ENCODE measurements around the gene PRXL2A.
A peak's percentile ranks its signal among the peaks of the same experiment; 100 is the strongest.

PRXL2A gene

GRCh38 chr10:80397014-80397413 lies 11.3 kb upstream of the PRXL2A start:
- H3K9me3 Mint-ChIP-seq, result no peaks in the 10 kb centered on the region
- H3K27ac Mint-ChIP-seq (ENCODE audit: low read depth), result no peak overlapping the region
- H3K27me3 Mint-ChIP-seq, result peaks cover 17% of the 10 kb centered on the region
- no peaks in the 10 kb centered on the region for H3K4me1 Mint-ChIP-seq
- H3K36me3 Mint-ChIP-seq (ENCODE audit: insufficient read depth), result no peaks in the 10 kb centered on the region
- DNase-seq (ENCODE audit: low spot score in 2 of 2) (no peak), ATAC-seq (replicated peaks; ENCODE audit: extremely low read depth, poor library complexity, severe bottlenecking) (no peak)
- H3K4me3 Mint-ChIP-seq, result no peak overlapping the region

DNA sequence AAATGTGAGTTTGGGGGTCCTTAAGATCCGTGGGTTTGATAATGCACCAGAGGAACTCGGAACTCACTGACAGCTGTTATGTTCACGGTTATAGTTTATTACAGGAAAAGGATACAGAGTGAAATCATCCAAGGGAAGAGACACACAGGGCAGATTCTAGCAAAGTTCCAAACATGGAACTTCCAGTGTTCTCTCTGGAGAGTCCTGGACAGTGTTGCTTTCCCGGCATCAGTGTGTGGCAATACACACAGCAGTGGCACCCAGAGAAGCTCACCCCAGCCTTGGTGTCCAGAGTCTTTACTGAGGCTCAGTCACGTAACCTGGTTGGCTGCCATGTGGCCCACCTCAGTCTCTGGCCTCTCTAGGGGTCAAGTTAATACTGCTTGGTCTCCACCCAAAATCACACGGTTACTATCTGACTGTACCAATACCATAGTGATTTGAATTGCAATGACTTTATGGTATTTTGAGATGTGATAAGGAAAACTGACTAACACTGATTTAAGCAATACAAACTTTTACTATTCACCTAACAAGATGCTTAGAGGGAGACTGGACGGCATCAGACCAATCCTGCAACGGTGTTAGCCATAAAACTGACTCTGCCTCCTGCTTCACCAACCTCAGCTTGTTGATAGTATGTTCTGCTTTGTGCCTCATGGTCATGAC lies 8.1 kb upstream of the PRXL2A start:
- no peaks in the 10 kb centered on the region for H3K36me3 Mint-ChIP-seq (ENCODE audit: insufficient read depth)
- no peaks in the 10 kb centered on the region for H3K4me1 Mint-ChIP-seq

DNA sequence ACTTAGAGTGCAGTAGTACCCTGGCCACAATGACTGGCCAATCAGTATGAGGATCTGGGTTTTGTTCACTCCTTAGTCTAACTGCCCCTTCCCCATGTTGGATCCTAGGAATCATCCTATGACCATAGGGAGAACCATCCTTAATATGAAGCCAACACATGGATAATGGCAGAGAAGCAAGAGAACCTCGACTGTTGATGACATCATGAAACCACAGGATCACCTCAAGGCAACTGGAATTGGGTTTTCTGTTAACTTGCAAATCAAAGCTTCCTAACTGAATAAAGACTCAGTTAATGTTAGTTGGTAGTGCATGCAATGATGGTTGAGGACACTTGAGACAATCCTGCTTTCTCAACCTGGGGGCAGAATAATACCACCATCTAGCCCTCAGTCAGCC lies 3.3 kb upstream of the PRXL2A start:
- DNase-seq (ENCODE audit: low spot score in 2 of 2) (no peak), ATAC-seq (replicated peaks; ENCODE audit: extremely low read depth, poor library complexity, severe bottlenecking) (no peak)
- Mint-ChIP-seq H3K27me3 (peaks cover 8% of the 10 kb centered on the region), H3K9me3 (no peaks in the 10 kb centered on the region), H3K4me3 (no peak overlapping the region), H3K4me1 (peaks cover 9% of the 10 kb centered on the region), H3K36me3 (ENCODE audit: insufficient read depth) (no peaks in the 10 kb centered on the region), H3K27ac (ENCODE audit: low read depth) (no peak overlapping the region)

More for the DNA sequence above, 8.1 kb upstream of the PRXL2A start:
- Mint-ChIP-seq H3K9me3 (no peaks in the 10 kb centered on the region), H3K27ac (ENCODE audit: low read depth) (no peak overlapping the region), H3K4me3 (no peak overlapping the region), H3K27me3 (peaks cover 7% of the 10 kb centered on the region)
- no peak for DNase-seq (ENCODE audit: low spot score in 2 of 2)
- no peak for ATAC-seq (replicated peaks; ENCODE audit: extremely low read depth, poor library complexity, severe bottlenecking)

GRCh38 chr10:80405626-80406025 lies 2.7 kb upstream of the PRXL2A start:
- Mint-ChIP-seq H3K27me3 (peaks cover 8% of the 10 kb centered on the region), H3K4me3 (no peak overlapping the region), H3K9me3 (no peaks in the 10 kb centered on the region), H3K4me1 (peaks cover 9% of the 10 kb centered on the region), H3K27ac (ENCODE audit: low read depth) (no peak overlapping the region), H3K36me3 (ENCODE audit: insufficient read depth) (no peaks in the 10 kb centered on the region)
- ATAC-seq (replicated peaks; ENCODE audit: extremely low read depth, poor library complexity, severe bottlenecking) (no peak), DNase-seq (ENCODE audit: low spot score in 2 of 2) (no peak)

DNA sequence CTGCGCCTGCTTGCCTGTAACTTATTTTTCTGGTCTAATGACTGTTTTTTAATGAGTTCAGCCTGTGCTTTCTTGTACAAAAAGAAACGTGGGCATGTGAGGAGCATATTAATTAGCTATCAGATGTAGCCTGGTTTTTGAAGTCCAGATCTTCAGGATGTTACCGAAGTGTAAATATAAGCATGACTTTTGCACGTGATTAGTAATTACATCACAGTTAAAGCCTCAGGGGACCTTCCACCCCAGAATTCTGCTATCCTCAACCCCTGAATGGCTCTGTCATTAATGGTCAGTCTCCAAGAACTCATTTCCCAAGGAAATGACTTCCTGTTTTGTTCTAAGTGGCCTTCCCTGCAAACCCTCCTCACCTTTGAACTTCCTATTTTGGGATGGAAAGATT lies 2.1 kb upstream of the PRXL2A start:
- Mint-ChIP-seq H3K27ac (ENCODE audit: low read depth) (no peak overlapping the region), H3K36me3 (ENCODE audit: insufficient read depth) (no peaks in the 10 kb centered on the region), H3K4me3 (no peak overlapping the region), H3K27me3 (peaks cover 8% of the 10 kb centered on the region), H3K4me1 (peaks cover 9% of the 10 kb centered on the region), H3K9me3 (no peaks in the 10 kb centered on the region)
- ATAC-seq (replicated peaks; ENCODE audit: extremely low read depth, poor library complexity, severe bottlenecking) (no peak), DNase-seq (ENCODE audit: low spot score in 2 of 2) (no peak)

- ATAC-seq (replicated peaks; ENCODE audit: extremely low read depth, poor library complexity, severe bottlenecking), result peak; percentile 22
- H3K4me3 Mint-ChIP-seq, result peak overlapping the region; percentile 89
Measured at GRCh38 chr10:80407812-80408241, 524 bp upstream of the PRXL2A start.

GRCh38 chr10:80409121-80409520 lies 770 bp downstream of the PRXL2A start:
- peaks cover 2% of the 10 kb centered on the region for H3K36me3 Mint-ChIP-seq (ENCODE audit: insufficient read depth)
- H3K9me3 Mint-ChIP-seq, result no peaks in the 10 kb centered on the region
- ATAC-seq (replicated peaks; ENCODE audit: extremely low read depth, poor library complexity, severe bottlenecking) (no peak), DNase-seq (ENCODE audit: low spot score in 2 of 2) (no peak)
- H3K27me3 Mint-ChIP-seq, result peaks cover 8% of the 10 kb centered on the region
- H3K4me3 Mint-ChIP-seq, result peak overlapping the region; percentile 89
- H3K4me1 Mint-ChIP-seq, result peaks cover 9% of the 10 kb centered on the region
- H3K27ac Mint-ChIP-seq (ENCODE audit: low read depth), result no peak overlapping the region

More at GRCh38 chr10:80407812-80408241, 524 bp upstream of the PRXL2A start:
- Mint-ChIP-seq H3K36me3 (ENCODE audit: insufficient read depth) (no peaks in the 10 kb centered on the region), H3K9me3 (no peaks in the 10 kb centered on the region), H3K4me1 (peaks cover 9% of the 10 kb centered on the region), H3K27me3 (peaks cover 8% of the 10 kb centered on the region), H3K27ac (ENCODE audit: low read depth) (no peak overlapping the region)
- DNase-seq (ENCODE audit: low spot score in 2 of 2), result no peak

GRCh38 chr10:80410122-80410521 lies 1.8 kb downstream of the PRXL2A start:
- Mint-ChIP-seq H3K36me3 (ENCODE audit: insufficient read depth) (peaks cover 2% of the 10 kb centered on the region), H3K27ac (ENCODE audit: low read depth) (no peak overlapping the region), H3K27me3 (peaks cover 8% of the 10 kb centered on the region), H3K4me3 (no peak overlapping the region), H3K9me3 (no peaks in the 10 kb centered on the region), H3K4me1 (peaks cover 9% of the 10 kb centered on the region)
- ATAC-seq (replicated peaks; ENCODE audit: extremely low read depth, poor library complexity, severe bottlenecking) (no peak), DNase-seq (ENCODE audit: low spot score in 2 of 2) (no peak)

GRCh38 chr10:80410578-80411145 lies 2.3 kb downstream of the PRXL2A start:
- Mint-ChIP-seq H3K4me1 (peaks cover 9% of the 10 kb centered on the region), H3K27ac (ENCODE audit: low read depth) (no peak overlapping the region), H3K27me3 (peaks cover 8% of the 10 kb centered on the region), H3K4me3 (no peak overlapping the region), H3K36me3 (ENCODE audit: insufficient read depth) (peaks cover 2% of the 10 kb centered on the region), H3K9me3 (no peaks in the 10 kb centered on the region)
- DNase-seq (ENCODE audit: low spot score in 2 of 2) (no peak), ATAC-seq (replicated peaks; ENCODE audit: extremely low read depth, poor library complexity, severe bottlenecking) (no peak)

GRCh38 chr10:80411267-80411668 lies 2.9 kb downstream of the PRXL2A start:
- Mint-ChIP-seq H3K27me3 (peaks cover 8% of the 10 kb centered on the region), H3K36me3 (ENCODE audit: insufficient read depth) (peaks cover 2% of the 10 kb centered on the region), H3K4me1 (peaks cover 9% of the 10 kb centered on the region), H3K4me3 (no peak overlapping the region), H3K9me3 (no peaks in the 10 kb centered on the region), H3K27ac (ENCODE audit: low read depth) (no peak overlapping the region)
- DNase-seq (ENCODE audit: low spot score in 2 of 2), result no peak
- no peak for ATAC-seq (replicated peaks; ENCODE audit: extremely low read depth, poor library complexity, severe bottlenecking)

DNA sequence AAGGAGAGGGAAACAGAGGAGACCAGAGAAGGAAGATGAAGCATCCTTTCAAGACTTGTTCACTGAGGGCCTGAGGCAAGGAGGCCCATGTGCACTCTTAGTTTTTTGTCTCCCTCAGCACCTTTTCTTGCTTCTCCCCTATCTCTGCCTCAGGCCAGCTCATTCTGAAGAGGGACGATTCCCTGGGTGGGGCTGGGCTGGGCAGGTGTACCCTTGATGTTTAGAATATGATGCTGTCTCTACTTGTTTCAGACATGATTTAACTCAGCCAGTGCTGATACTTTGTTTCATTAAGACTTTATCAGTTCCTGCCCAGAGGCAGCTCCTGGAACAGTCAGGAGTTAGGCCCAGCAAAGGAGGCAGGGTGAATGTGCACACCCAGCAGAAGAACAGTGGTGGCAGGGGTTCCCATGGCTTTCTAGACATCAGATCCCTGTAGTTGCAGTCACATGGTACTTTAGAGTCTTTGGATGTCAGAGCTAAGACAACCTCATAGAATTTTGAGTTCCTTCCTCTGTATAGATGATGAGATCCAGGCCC lies 3.4 kb downstream of the PRXL2A start:
- H3K27me3 Mint-ChIP-seq, result peaks cover 8% of the 10 kb centered on the region

DNA sequence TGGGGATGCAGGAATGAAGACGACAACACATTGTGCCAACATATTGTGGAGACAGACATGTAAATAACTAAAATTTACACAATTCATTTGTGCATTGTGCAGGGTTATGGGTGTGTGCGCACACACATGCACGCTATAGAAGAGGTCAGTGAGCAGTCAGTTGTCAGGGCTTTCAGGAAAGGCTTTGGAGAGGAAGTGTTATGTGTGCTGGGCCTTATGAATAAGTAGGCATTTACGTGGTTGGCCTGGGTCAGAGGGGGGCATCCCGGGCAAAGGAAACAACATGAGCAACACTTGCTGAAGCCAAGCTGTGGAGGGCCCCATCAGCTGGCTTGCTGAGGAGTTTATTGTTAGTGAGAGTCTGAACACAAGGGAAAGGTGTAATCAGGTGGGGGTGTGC lies 4.1 kb downstream of the PRXL2A start:
- Mint-ChIP-seq H3K36me3 (ENCODE audit: insufficient read depth) (peaks cover 2% of the 10 kb centered on the region), H3K4me1 (peaks cover 7% of the 10 kb centered on the region), H3K27ac (ENCODE audit: low read depth) (no peak overlapping the region), H3K27me3 (peaks cover 6% of the 10 kb centered on the region), H3K4me3 (no peak overlapping the region), H3K9me3 (no peaks in the 10 kb centered on the region)
- ATAC-seq (replicated peaks; ENCODE audit: extremely low read depth, poor library complexity, severe bottlenecking), result no peak
- DNase-seq (ENCODE audit: low spot score in 2 of 2), result no peak

More for the DNA sequence above, 3.4 kb downstream of the PRXL2A start:
- ATAC-seq (replicated peaks; ENCODE audit: extremely low read depth, poor library complexity, severe bottlenecking) (no peak), DNase-seq (ENCODE audit: low spot score in 2 of 2) (no peak)
- Mint-ChIP-seq H3K36me3 (ENCODE audit: insufficient read depth) (peaks cover 2% of the 10 kb centered on the region), H3K4me1 (peaks cover 9% of the 10 kb centered on the region), H3K4me3 (no peak overlapping the region), H3K9me3 (no peaks in the 10 kb centered on the region), H3K27ac (ENCODE audit: low read depth) (no peak overlapping the region)
